ENCODE data around the gene CD86. TPM values are rescaled to one million over a fixed set of nuclear protein-coding genes. Genes with fewer than 3 reads are reported as not detected.

CD86 gene
- polyA plus RNA-seq, 2 of the 4 experiments (the other 2 are of a cell fraction), result 0.12 TPM; not detected in 1

- no peak for TF ChIP-seq ZC3H11A (IDR thresholded peaks at IDR 0.05)
- no peak for TF ChIP-seq ZSCAN20 (CRISPR knock-in tag; IDR thresholded peaks at IDR 0.05)
- TF ChIP-seq SREBF2 (IDR thresholded peaks at IDR 0.05), result no peak
These were observed 8.7 kb downstream of the CD86 start (continued) for GRCh38 chr3:122063908-122064307.

- H3K4me1 ChIP-seq, result no peaks in the 10 kb centered on the region
- H3K4me2 ChIP-seq, result no peak overlapping the region
- no peak for DNase-seq (ENCODE audit: low read depth in 1 of 2, low spot score in 1 of 2)
- 54% methylated on average over 4 of the region's 4 CpGs for WGBS (ENCODE audit: missing lambda C conversion rate)
- no peak for ATAC-seq
- FAIRE-seq, result no peak
- H3K9me3 ChIP-seq, result no peaks in the 10 kb centered on the region
- H3K4me3 ChIP-seq, result no peak overlapping the region
- POLR2A ChIA-PET, result no interaction called here
- CTCF ChIA-PET, result interaction anchor here (1.6 to 1.8 kb wide), 2 partner anchors 36 to 59 kb away, joined by 4 read pairs; no protein-coding TSS in a partner anchor
- TF ChIP-seq NR3C1 (IDR thresholded peaks at IDR 0.05), result no peak
- TF ChIP-seq EHMT2 (IDR thresholded peaks at IDR 0.05; ENCODE audit: low read depth), result no peak
- H3K27ac ChIP-seq, result no peak overlapping the region
These were observed 9.2 kb downstream of the CD86 start for GRCh38 chr3:122064326-122064725.

DNA sequence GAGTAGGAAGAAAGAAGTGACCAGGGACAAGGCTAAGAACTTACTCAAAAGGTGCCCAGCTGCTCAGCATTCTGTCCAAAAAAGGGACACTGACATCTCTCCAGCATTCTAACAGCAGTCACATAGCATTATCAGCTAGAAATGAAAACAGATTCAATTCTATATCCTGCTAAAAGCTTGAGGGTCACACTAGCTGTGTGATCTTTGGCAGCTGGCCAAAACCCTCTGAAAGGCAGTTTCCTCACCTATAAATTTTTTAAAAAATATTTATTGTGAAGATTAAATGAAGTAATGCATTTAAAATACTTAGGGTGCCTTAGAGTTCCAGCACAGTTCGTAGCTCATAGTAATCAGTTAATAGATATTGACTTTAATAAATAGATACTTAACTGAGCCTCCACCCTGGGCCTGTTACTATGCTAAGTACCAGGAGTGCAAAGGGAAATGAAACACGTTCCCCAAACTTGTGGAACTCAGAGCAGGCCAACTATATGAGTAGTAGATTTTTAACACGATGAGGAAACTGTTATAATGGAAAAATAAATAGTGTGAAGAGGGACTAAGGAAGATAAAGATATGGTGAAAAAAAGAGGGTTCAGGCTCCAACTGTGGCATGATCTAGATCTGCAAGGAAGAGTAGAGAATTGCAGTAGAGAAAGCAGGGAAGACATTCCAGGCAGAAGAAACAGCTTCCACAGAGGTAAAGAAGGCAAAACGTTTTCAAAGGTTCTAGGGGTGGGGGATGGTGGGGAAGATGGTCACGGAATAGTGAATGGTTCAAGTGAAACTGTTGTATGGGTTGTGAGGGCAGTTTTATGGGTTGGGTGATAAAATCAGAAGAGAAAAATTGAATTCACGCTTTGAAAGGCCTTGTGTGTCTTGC, 11.4 kb downstream of the CD86 start:
- whole genome bisulfite sequencing (ENCODE audit: missing lambda C conversion rate), result 24% methylated on average over 6 of the region's 6 CpGs
- ATAC-seq (no peak), DNase-seq (ENCODE audit: low read depth in 1 of 2, low spot score in 1 of 2) (no peak), FAIRE-seq (no peak)
- Histone ChIP-seq H3K27ac (no peak overlapping the region), H3K4me2 (no peak overlapping the region), H3K4me1 (no peaks in the 10 kb centered on the region), H3K4me3 (no peak overlapping the region), H3K9me3 (no peaks in the 10 kb centered on the region)
- TF ChIP-seq, protein P1, sequence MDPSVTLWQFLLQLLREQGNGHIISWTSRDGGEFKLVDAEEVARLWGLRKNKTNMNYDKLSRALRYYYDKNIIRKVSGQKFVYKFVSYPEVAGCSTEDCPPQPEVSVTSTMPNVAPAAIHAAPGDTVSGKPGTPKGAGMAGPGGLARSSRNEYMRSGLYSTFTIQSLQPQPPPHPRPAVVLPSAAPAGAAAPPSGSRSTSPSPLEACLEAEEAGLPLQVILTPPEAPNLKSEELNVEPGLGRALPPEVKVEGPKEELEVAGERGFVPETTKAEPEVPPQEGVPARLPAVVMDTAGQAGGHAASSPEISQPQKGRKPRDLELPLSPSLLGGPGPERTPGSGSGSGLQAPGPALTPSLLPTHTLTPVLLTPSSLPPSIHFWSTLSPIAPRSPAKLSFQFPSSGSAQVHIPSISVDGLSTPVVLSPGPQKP (IDR thresholded peaks at IDR 0.05; ENCODE audit: low read depth, low read length), result no peak
- TF ChIP-seq, protein P2, sequence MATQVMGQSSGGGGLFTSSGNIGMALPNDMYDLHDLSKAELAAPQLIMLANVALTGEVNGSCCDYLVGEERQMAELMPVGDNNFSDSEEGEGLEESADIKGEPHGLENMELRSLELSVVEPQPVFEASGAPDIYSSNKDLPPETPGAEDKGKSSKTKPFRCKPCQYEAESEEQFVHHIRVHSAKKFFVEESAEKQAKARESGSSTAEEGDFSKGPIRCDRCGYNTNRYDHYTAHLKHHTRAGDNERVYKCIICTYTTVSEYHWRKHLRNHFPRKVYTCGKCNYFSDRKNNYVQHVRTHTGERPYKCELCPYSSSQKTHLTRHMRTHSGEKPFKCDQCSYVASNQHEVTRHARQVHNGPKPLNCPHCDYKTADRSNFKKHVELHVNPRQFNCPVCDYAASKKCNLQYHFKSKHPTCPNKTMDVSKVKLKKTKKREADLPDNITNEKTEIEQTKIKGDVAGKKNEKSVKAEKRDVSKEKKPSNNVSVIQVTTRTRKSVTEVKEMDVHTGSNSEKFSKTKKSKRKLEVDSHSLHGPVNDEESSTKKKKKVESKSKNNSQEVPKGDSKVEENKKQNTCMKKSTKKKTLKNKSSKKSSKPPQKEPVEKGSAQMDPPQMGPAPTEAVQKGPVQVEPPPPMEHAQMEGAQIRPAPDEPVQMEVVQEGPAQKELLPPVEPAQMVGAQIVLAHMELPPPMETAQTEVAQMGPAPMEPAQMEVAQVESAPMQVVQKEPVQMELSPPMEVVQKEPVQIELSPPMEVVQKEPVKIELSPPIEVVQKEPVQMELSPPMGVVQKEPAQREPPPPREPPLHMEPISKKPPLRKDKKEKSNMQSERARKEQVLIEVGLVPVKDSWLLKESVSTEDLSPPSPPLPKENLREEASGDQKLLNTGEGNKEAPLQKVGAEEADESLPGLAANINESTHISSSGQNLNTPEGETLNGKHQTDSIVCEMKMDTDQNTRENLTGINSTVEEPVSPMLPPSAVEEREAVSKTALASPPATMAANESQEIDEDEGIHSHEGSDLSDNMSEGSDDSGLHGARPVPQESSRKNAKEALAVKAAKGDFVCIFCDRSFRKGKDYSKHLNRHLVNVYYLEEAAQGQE (IDR thresholded peaks at IDR 0.05), result no peak
- TF ChIP-seq TP53 (CRISPR knock-in tag; IDR thresholded peaks at IDR 0.05) (no peak), ESRRA (IDR thresholded peaks at IDR 0.05; ENCODE audit: borderline replicate concordance, low read length) (no peak), MYC (IDR thresholded peaks at IDR 0.05; ENCODE audit: borderline replicate concordance, low read length) (no peak), JUNB (IDR thresholded peaks at IDR 0.05) (no peak), PHF8 (IDR thresholded peaks at IDR 0.05; ENCODE audit: borderline replicate concordance, low read depth) (no peak), GATA3 (IDR thresholded peaks at IDR 0.05; ENCODE audit: borderline replicate concordance) (no peak), HEYL (CRISPR knock-in tag; IDR thresholded peaks at IDR 0.05) (no peak), ZFP36 (IDR thresholded peaks at IDR 0.05; ENCODE audit: borderline replicate concordance, partially characterized antibody) (no peak), CBX2 (IDR thresholded peaks at IDR 0.05; ENCODE audit: borderline replicate concordance, low read depth) (no peak), JUN (IDR thresholded peaks at IDR 0.05) (no peak), NFE2L2 (conservative IDR thresholded peaks at IDR 0.05; ENCODE audit: low read length) (no peak), HOXA7 (CRISPR knock-in tag; IDR thresholded peaks at IDR 0.05) (no peak), POLR2AphosphoS2 (conservative IDR thresholded peaks at IDR 0.05; ENCODE audit: low read length) (no peak)
- CTCF ChIA-PET, result no interaction called here
- POLR2A ChIA-PET, result no interaction called here

Data from A549 (cell line).